ENCODE data around the gene CKMT2. TPM values are rescaled to one million over a fixed set of nuclear protein-coding genes. Genes with fewer than 3 reads are reported as not detected.

CKMT2 gene
- total and polyA plus RNA-seq, 2 of the 8 experiments (the other 6 are each of a cell fraction or from before 2014, with no cell fraction given) = 2.4 to 5.0 TPM

- Histone ChIP-seq H3K36me3 (ENCODE audit: control insufficient read depth in 2 of 4, insufficient read depth in 4 of 4, low read length in 3 of 4) (0 out of 8 replicates have a peak, but pooled peaks cover 0 to 4% (median 0%) of the 10 kb centered on the region in 4 experiments), H3K23ac (ENCODE audit: insufficient read length) (no peak overlapping the region), H3K9me3 (ENCODE audit: insufficient read depth in 2 of 2, low read depth in 1 of 2, low read length in 1 of 2) (no peaks in the 10 kb centered on the region), H3K14ac (ENCODE audit: insufficient read length) (no peak overlapping the region), H2BK15ac (ENCODE audit: low read length) (no peak overlapping the region), H3K56ac (replicated peaks; ENCODE audit: insufficient read length, low read depth, low read length) (no peak overlapping the region), H3K79me1 (ENCODE audit: low read depth, low read length) (peaks cover 6% of the 10 kb centered on the region), H2BK120ac (replicated peaks; ENCODE audit: low read depth, low read length) (no peak overlapping the region), H3K9ac (replicated peaks in 1 of 4; ENCODE audit: extremely low read depth in 1 of 4, low read depth in 3 of 4, low read length in 3 of 4) (peak overlapping the region in 1 of 4 experiments; percentile 12; a peak in 1 of 7 replicates), H4K8ac (ENCODE audit: extremely low read depth, insufficient read depth, low read length) (no peak overlapping the region), H3K4me2 (ENCODE audit: insufficient read depth in 1 of 2, low read depth in 2 of 2, low read length in 2 of 2) (peak overlapping the region in 1 of 2 experiments; percentile 2; a peak in 1 of 4 replicates), H3K18ac (ENCODE audit: extremely low read depth, low read length) (no peak overlapping the region), H2AFZ (ENCODE audit: low read length) (no peak overlapping the region), H4K5ac (ENCODE audit: insufficient read length, low read depth, low read length) (no peak overlapping the region), H3K4me1 (replicated peaks in 1 of 4; ENCODE audit: control insufficient read depth in 3 of 4, insufficient read depth in 4 of 4, low read length in 3 of 4) (peaks cover 0 to 5% (median 2%) of the 10 kb centered on the region in 4 experiments; a peak in 3 of 7 replicates), H4K91ac (replicated peaks; ENCODE audit: insufficient read length, low read length) (no peak overlapping the region), H2BK12ac (ENCODE audit: low read depth, low read length) (no peak overlapping the region), H3K4ac (replicated peaks; ENCODE audit: insufficient read length, low read depth, low read length) (no peak overlapping the region), H2AK5ac (ENCODE audit: low read depth, low read length) (no peak overlapping the region), H2BK20ac (ENCODE audit: low read length) (no peak overlapping the region), H3K23me2 (ENCODE audit: low read depth, low read length) (no peaks in the 10 kb centered on the region; the same call in 1 of the 2 replicates), H3K27ac (ENCODE audit: low read depth, low read length) (no peak overlapping the region), H2BK5ac (ENCODE audit: low read depth, low read length) (no peak overlapping the region), H3K27me3 (replicated peaks in 1 of 4; ENCODE audit: control insufficient read depth in 3 of 4, extremely low read depth in 1 of 4, insufficient read depth in 3 of 4, low read length in 3 of 4) (no peaks in the 10 kb centered on the region), H3K79me2 (ENCODE audit: control insufficient read depth in 1 of 2, insufficient read depth in 2 of 2, low read length in 2 of 2) (no peaks in the 10 kb centered on the region), H3K4me3 (ENCODE audit: extremely low read depth in 1 of 4, insufficient read depth in 2 of 4, low read depth in 3 of 4, low read length in 4 of 4) (no peak overlapping the region), H4K20me1 (replicated peaks in 1 of 2; ENCODE audit: control insufficient read depth in 1 of 2, insufficient read depth in 2 of 2, low read length in 2 of 2) (peaks cover 3% of the 10 kb centered on the region in 2 experiments)
- ChIA-PET CTCF (ENCODE audit: partially characterized antibody) (interaction anchor here (1.2 to 2.0 kb wide), 3 partner anchors 23 to 52 kb away, joined by 3 to 6 read pairs (median 3); no protein-coding TSS in a partner anchor), POLR2A (ENCODE audit: partially characterized antibody) (interaction anchor here (1.5 to 5.8 kb wide), 2 partner anchors 10 to 14 kb away, joined by 3 to 24 read pairs; no protein-coding TSS in a partner anchor)
- 84% methylated on average over 3 of the region's 3 CpGs; no CpG with 5 or more reads in 1 of the 2 experiments for WGBS, 2 experiments (ENCODE audit: extremely low coverage in 1 of 2, insufficient coverage in 1 of 2, insufficient read length in 1 of 2, insufficient replicate concordance in 2 of 2, low coverage in 1 of 2, low lambda C conversion rate in 2 of 2, missing lambda C conversion rate in 1 of 2)
- DNase-seq (ENCODE audit: low read depth in 1 of 2, low spot score in 2 of 2) (no peak), FAIRE-seq (peak; percentile 45)
- TF ChIP-seq SUZ12 (IDR thresholded peaks at IDR 0.05; ENCODE audit: low read length) (no peak), RFX5 (IDR thresholded peaks at IDR 0.05; ENCODE audit: borderline replicate concordance, low read depth, low read length) (no peak), SP2 (IDR thresholded peaks at IDR 0.05; ENCODE audit: low read length) (no peak), TEAD4 (IDR thresholded peaks at IDR 0.05; ENCODE audit: low read depth, low read length) (no peak), BACH1 (IDR thresholded peaks at IDR 0.05; ENCODE audit: low read length) (no peak), NRF1 (IDR thresholded peaks at IDR 0.05; ENCODE audit: low read depth, low read length) (no peak), ZNF274 (IDR thresholded peaks at IDR 0.05; ENCODE audit: borderline replicate concordance, extremely low read depth, low read length) (no peak), RNF2 (IDR thresholded peaks at IDR 0.05; ENCODE audit: borderline replicate concordance, low read depth, low read length, missing control alignments, poor library complexity, severe bottlenecking) (no peak)
Measured at GRCh38 chr5:81247441-81247972, 14.4 kb downstream of the CKMT2 start.

Data from H1 (cell line).